ENCODE measurements around the gene TERB2.
"Not testable (repeated sequence)": the region's sequence is repeated elsewhere in the genome, so short reads cannot be mapped to it uniquely, and the experiment has no call there.

TERB2 gene, protein sequence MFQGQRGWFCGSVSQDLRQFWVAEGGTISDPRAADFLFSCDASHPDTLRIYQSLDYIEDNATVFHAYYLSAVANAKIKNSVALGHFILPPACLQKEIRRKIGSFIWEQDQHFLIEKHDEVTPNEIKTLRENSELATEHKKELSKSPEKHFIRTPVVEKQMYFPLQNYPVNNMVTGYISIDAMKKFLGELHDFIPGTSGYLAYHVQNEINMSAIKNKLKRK

DNA sequence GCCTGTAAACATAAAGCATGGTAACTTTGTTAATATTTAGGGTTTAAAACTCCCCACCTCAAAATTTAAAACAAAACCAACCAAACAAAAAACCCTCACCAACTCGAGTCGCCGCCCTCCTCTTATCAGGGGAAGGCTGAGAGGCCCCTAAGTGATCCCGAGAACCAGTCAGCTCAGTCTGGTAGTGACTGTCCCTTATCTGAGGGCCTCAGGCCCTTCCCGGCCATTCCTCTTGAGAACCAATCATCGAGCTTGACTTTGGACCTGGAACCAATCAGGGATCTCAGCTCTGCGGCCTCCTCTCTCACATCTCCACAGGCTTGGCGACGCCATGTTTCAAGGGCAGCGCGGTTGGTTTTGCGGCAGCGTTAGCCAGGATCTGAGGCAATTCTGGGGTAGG is at the start of gene TERB2:
TSS of gene TERB2 (plus strand) at position 300 of the 400 bp plus-strand sequence. CDS start at position 332, 32 bp downstream.
- no peak for DNase-seq (ENCODE audit: low spot score)

DNA sequence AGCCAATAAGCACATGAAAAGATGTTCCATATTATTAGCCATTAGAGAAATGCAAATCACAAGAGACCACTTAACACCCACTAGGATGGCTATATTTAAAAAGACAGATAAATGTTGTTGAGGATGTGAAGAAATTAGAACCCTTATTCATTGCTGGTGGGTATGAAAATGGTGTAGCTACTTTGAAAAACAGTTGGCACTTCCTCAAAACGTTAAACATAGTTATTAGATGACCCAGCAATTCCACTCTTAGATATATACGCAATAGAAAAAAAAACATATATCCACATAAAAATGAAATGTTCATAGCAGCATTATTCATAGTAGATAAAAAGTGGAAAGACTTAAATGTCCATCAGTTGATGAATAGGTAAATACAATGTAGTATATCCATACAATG is 47.1 kb upstream of the TERB2 start:
- no peak for DNase-seq (ENCODE audit: low spot score)

DNA sequence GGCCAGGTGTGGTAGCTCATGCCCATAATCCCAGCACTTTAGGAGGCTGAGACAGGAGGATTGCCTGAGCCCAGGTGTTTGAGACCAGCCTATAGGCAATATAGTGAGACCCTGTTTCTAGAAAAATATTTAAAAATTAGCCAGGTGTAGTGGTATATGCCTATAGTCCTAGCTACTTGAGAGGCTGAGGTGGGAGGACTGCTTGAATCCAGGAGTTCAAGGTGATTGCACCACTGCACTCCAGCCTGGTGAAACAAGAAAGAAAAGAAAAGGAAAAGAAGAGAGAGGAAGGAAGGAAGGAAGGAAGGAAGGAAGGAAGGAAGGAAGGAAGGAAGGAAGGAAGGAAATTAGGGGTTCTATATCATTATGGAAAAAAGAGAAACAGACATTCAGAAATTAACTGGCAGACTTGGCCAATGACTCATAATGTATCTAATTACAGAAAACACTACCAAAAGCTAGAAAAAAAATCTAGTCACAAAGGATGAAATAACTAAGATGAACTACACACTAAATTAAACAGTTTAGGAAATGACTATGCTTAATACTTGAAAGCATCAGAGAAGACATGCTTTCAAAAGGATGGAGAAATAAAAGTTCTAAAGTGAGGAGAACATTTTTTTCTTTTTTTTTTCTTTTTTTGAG is 45.4 kb upstream of the TERB2 start:
- DNase-seq (ENCODE audit: low spot score), result no peak

DNA sequence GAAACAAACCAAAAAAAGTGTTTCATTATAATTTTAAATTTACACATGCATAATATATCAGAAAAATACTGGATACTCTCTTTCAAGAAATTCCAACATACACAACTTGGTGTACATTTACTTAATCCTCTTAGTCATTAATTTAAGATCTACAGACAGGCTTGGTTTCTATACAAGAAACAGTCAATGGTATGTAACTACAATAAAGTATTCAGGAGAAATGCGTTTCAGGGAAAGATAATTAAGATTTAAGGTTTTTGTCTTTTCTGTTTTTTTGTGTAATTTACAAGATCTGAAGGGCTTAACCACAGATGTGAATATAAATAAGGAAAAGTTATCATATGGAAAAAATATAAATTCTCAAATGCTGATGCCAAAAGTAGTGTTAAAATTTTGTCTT is 44.3 kb upstream of the TERB2 start:
- DNase-seq (ENCODE audit: low spot score), result not testable (repeated sequence)

DNA sequence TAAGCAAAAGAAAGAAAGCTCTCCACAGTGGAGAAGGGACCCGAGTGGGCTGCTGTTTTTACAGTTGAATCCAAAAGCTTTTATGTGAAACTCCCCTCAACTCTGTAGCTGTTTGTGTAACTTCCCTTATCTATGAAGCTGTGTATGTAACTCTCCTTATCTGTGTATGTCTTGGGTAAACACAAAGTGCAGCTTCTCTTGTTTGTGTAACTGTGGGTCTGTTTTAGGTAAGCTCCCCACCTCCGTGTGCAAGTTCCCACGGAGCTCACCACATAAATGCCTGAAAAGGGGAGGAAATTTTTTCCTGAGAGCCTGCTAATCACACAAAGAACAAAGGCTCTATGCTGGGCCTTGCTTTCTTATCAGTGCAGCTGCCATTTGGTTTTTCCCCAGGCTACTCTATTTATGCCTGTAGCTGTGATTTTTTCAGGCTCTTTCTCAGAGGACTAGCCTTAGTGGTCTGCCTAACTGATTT is 43.5 kb upstream of the TERB2 start:
- not testable (repeated sequence) for DNase-seq (ENCODE audit: low spot score)

DNA sequence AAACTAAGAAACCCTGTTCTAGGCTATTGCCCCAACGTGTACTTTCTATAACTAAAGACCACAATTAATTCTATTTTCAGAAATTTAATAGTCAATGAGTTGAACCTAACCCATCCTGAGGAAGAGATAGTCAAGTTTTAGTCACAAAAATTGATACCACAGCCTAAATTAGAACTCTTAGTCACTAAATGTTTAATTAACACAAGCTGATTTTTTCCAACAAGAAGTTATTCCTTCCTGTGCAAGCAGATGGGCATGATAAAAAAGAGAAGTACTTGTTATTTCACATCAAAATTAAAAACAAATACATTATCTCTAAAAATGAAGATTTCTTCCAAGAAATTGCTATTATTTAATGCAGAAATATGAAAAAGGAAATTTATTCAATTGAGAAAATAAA is 38.4 kb upstream of the TERB2 start:
- DNase-seq (ENCODE audit: low spot score), result no peak

DNA sequence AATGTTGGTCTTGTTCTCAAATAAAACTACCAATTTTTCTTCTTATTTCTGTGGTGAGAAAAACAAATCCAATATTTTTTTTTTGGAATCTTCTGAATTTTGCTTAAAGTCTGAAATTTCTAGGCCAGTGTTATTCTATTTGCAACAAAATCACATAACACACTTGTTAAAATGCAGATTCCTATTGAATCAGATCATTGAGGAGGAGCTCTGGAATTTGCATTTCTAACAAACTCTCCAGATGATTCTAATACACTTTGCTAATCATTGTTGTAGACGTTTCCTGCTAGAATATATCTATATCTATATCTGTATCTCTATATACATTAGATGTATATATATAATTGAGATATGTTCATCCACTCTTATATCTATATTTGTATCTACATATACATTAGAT is 27.8 kb upstream of the TERB2 start:
- DNase-seq (ENCODE audit: low spot score), result not testable (repeated sequence)

DNA sequence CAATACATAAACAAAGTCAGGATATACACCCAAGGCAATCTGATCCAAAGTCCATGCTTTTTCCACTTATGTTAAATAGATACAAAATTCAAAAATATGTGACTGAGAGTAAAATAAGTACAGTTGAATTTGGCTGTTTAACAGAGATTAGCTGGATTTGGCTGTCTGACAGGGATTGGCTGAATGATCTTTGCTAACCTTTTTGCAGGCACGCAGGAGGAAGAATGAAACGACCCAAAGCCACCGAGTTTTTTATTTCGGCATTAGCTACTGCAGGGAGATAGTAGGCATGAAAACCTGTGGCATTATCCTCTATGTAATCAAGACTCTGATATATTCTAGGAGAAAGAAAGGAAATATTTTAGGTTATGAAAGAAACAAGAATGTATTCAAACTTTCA is 26.2 kb upstream of the TERB2 start:
- not testable (repeated sequence) for DNase-seq (ENCODE audit: low spot score)

DNA sequence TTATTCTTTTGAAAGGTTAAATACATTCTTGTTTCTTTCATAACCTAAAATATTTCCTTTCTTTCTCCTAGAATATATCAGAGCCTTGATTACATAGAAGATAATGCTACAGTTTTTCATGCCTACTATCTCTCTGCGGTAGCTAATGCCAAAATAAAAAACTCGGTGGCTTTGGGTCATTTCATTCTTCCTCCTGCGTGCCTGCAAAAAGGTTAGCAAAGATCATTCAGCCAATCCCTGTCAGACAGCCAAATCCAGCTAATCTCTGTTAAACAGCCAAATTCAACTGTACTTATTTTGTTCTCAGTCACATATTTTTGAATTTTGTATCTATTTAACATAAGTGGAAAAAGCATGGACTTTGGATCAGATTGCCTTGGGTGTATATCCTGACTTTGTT is 1.8 kb downstream of the TERB2 start:
- not testable (repeated sequence) for DNase-seq (ENCODE audit: low spot score)

DNA sequence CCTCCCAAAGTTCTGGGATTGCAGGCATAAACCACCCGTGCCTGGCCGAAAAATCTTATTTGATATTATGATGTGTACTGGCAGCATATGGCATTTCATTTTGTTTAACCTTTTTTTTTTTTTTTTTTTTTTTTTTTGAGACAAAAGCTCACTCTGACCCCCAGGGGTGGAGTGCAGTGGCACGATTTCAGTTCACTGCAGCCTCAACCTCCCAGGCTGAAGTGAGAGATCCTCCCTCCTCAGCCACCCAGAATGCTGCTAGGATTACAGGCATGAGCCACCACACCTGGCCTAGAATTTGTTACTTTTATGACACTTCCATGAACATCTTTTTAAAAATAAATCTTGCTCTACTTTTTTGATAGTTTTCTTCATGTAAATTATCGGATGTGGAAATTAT is 12.0 kb downstream of the TERB2 start:
- no peak for DNase-seq (ENCODE audit: low spot score)

DNA sequence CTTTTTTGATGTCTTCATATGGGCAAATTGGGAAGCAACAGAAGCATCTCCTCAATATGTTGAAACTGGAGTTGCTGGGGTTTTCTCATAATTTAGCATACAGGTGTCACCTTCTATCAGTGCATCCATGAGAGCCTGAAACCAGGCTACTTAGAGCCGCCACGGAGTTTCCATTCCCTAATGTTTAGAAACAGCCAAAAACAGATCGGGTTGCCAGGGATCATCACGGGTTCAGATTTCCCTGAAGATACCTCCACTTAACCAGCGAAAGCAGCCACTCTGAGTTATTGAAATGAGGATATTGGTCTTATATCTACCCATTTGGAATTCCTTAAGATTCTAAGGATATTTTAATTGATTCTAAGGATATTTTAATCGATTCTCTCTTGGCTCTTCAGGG is 14.5 kb downstream of the TERB2 start:
- DNase-seq (ENCODE audit: low spot score), result no peak

DNA sequence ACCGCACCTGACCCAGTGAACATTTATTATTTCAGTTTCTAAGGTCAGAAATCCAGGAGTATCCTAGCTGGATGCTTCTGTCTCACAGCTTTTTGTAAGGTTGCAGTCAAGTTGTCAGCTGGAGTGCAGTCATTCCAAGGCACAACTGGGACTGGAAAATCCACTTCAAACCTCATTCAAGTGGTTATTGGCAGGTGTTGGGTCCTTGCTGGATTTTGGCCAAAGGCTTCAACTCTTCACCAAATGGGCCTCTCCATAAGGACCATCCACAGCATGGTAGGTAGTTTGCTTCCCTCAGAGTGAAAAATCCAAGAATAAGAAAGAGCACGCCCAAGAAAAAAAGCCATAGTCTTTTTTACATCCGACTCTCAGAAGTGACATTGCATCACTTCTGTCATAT is 19.7 kb downstream of the TERB2 start:
- DNase-seq (ENCODE audit: low spot score), result not testable (repeated sequence)

DNA sequence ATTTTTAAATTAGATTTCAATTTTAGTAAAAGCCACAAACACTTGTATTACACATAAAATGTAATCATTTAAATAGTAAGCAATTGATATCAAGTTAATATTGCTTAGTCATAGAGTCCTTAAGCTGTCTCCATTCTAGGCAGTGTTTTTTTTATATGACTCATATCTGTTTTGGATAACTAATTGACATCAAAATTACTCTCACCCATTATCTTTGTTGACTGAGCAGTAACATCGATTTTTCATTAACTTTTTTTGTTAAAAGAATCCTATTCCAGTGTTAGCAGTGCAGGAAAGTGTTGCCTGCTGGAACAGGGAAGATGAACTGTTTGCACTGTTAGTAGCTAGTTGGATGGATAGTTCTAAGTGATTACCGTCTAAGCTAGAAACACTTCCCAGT is 21.3 kb downstream of the TERB2 start:
- not testable (repeated sequence) for DNase-seq (ENCODE audit: low spot score)

DNA sequence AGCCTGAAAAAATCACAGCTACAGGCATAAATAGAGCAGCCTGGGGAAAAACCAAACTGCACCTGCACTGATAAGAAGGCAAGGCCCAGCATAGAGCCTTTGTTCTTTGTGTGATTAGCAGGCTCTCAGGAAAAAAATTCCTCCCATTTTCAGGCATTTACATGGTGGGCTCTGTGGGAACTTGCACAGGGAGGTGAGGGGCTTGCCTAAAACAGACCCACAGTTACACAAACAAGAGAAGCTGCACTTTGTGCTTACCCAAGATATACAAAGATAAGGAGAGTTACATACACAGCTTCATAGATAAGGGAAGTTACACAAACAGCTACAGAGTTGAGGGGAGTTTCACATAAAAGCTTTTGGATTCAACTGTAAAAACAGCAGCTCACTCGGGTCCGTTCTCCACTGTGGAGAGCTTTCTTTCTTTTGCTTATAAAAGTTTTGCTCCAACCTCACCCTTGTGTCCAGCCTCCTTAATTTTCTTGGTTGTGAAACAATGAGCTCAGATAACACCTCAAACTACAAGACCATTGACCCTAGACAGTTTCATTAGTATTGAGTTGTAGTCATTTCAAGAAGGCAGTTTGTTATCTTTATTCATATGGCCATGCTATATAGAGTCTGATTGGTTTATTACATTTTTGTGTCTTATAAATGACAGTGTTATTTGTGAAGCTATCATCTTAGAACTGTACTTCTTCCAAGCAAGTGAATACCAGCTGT is 23.3 kb downstream of the TERB2 start:
- DNase-seq (ENCODE audit: low spot score), result not testable (repeated sequence)

DNA sequence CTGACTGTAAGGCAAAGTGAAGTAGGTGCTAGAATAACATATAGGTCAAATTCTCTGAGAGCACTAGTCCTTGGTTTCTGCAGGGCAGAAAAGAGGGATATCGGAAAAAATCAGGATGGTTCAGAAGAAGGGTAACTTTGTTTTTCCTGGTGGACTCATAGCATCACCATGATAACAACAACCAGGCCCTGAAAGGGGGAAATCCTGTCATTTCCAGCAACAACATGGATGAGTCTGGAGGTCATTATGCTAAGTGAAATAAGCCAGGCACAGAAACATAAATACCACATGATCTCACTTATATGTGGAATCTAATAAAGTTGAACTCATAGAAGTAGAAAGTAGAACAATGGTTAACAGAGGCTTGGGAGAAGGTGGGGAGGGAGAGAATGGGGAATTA is 27.7 kb downstream of the TERB2 start:
- DNase-seq (ENCODE audit: low spot score), result not testable (repeated sequence)

DNA sequence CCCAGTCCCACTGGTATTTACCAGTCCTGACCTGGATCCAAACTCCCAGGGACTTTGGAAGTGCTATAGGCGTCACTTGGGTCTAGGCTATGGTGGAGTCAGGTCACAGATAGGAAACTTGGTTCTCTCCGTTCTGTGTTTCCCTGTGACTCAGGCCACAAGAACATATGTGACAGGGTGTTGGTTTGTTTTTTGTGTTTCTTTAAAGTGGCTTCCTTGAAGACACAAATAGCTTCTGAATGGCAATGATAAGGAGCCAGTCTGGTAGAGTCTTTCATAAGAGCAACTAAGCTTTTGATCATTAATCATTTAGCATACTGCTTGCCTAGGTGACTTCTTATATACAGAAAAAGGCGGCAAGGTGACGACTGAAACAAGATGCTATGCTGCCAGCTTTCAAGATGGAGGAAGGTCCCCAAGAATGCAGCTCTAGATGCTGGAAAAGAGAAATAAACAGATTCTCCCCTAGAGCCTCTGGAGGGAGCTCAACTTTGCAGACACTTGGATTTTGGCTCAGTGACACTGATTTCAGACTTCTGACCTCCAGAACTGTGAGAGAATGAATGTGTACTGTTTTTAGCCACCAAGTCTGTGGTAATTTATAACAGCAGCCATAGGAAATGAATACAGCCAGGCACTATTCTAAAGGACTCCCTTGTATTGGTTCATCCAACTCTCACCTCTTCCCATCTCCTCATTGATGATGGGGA is 30.0 kb downstream of the TERB2 start:
- DNase-seq (ENCODE audit: low spot score), result not testable (repeated sequence)

DNA sequence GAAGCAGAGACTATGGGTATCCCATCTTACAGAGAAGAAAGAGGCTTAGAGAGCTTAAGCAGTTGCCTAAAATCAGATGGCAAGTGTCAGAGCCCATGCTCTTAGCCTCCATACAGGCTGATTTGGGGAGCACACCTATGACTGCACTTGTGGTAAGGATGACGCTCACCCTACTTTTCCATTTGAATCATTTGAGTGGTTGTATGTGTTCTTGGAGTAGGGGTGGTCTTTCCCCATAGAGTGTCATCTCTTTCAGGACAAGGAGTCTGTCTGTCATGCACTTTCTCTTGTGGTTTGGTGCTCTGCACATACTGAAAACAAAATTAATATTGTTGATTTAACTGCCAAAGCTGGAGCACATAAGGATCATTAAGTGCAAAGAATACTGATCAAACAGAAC is 31.2 kb downstream of the TERB2 start:
- not testable (repeated sequence) for DNase-seq (ENCODE audit: low spot score)

DNA sequence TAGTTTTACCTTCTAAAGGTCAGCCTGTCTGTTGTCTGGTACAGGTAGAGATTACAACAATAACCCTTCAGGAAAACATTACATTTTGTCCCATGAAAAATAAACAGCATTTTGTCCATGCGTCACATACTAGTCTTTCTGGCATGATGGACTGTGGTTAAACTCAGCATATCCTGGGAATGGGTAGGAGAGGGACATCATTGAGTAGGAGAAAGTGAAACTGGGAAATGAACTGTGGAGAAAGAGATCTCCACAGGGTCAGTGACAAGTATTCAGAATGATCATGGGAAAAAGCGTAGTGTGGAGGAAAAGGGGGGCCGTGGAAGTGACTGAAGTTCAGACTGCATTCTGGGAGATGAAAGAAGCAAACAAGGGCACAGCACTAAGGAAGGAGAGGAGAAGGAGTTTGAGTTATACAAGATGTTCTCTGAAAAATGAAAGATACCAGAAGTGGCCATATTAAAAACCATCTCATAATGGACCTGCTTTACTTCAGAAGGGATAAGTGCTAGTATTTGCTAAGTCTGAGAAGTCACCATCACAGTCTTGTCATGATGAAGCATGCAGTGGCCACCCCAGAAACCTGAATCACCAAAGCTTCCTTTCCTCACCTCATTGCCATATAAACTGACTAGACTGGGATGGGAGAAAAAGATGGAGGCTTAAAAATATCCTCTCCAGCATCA is 31.8 kb downstream of the TERB2 start:
- not testable (repeated sequence) for DNase-seq (ENCODE audit: low spot score)

DNA sequence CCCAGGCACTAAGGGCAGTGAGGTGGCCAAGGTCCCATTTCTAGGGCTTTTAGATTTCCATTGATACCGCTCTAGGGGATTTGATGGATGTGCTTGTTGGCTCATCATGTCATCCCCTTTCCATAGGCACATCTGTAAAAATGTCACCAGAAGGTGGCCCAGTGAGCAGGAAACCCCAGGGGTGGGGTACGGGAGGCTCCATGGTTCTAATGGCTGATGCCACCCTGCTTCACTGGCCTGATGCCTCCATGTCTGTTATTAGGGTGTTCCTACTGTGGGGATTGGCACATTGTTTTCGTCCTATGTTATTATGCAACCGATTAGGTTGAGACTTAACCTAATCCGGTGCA is 32.4 kb downstream of the TERB2 start:
- not testable (repeated sequence) for DNase-seq (ENCODE audit: low spot score)

DNA sequence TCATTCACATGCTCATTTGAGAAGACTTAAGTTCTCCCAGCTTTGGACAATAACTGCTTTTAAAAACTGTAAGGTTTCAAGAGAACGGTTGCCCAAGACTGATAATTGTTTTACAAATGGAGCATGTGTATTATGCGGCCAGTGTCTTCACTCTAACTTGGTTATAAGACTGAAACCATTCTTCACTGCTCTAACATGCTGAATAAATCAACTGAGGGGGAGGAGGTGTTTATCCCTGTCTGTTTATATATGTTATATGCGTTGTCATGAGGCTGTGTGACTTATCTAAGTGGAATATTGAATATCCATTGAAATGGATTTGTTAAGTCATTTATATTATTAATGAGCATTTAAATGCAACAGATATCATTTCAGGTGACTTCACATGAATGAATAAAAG is 41.1 kb downstream of the TERB2 start:
- not testable (repeated sequence) for DNase-seq (ENCODE audit: low spot score)

DNA sequence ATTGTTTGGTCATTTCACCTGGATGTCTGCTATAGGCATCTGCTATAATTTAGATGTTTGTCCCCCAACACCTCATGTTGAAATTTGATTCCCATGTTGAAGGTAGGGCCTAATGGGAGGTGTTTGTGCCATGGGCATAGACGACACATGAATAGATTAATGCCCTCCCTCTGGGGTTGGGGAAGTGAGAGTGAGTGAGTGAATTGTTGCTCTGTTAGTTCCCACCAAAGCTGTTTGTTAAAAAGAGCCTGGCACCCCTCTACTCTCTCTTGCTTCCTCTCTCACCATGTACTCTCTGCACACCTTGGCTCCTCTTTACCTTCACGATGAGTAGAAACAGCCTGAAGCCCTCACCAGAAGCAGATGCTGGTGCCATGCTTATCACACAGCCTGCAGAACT is 42.6 kb downstream of the TERB2 start:
- DNase-seq (ENCODE audit: low spot score), result no peak

DNA sequence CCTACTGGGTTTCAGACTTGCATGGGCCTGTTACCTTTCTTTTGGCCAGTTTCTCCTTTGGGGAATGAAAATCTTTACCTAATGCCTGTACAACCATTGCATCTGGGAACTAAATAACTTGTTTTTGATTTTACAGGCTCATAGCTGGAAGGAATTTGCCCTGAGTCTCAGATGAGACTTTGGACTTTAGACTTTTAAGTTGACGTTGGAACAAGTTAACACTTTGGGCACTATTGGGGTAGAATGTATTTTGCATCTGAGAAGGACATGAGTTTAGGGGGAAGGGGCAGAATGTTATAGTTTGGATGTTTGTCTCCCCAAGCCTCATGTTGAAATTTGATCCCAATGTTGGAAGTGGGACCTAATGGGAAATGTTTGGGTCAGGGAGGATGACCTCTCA is 44.7 kb downstream of the TERB2 start:
- not testable (repeated sequence) for DNase-seq (ENCODE audit: low spot score)

All from putamen (tissue), 1 donor.